GM21723 (cell line): ENCODE measurements around the gene AJM1.

ENCODE experiments used
- ATAC-seq: cut with Tn5 transposase; IDR thresholded peaks from one replicate; pipeline ENCODE4 v1.9.1; 2021; ENCODE audit warnings: mild to moderate bottlenecking, moderate library complexity; ENCODE audit not compliant: unreplicated experiment

Gene AJM1

DNA sequence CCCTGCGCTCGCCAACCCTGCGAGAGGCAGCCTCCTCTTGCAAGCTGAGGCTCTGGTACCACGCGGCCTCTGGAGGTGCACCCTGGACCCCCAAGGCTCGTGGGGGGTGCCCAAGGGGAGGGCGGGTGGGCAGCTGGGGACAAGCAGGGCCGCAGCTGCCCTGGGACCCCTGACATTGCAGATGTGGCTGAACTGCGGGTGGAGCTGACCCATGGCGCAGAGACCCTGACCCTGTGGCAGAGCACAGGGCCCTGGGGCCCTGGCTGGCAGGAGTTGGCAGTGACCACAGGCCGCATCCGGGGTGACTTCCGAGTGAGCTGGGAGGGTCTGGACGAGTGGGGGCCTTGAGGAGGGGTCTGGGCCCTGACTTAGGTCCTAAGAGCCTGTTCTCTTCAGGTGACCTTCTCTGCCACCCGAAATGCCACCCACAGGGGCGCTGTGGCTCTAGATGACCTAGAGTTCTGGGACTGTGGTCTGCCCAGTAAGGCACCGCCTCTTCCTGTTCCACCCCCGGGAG, 11.4 kb downstream of the AJM1 start:
- ATAC-seq, result no peak

DNA sequence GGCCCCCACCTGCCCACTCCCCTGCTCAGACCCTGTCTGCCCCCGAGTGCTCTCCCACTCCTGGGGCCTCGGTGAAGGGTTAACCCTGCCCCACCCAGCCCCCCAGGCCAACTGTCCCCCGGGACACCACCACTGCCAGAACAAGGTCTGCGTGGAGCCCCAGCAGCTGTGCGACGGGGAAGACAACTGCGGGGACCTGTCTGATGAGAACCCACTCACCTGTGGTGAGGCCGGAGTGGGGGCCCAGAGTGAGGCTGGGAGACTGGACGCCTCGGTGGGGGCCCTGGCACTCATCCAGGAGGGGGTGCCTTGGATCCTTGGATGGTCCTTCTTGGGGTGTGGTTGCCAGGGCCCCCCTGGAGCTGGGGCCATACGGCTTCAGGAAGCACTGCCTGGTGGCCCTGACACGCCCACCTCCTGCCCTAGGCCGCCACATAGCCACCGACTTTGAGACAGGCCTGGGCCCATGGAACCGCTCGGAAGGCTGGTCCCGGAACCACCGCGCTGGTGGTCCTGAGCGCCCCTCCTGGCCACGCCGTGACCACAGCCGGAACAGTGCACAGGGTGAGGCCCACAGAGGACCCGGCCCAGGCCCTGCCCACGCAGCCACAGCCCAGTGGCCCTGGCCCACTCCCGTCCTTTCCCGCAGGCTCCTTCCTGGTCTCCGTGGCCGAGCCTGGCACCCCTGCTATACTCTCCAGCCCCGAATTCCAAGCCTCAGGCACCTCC, 12.0 kb downstream of the AJM1 start:
- ATAC-seq, result no peak

DNA sequence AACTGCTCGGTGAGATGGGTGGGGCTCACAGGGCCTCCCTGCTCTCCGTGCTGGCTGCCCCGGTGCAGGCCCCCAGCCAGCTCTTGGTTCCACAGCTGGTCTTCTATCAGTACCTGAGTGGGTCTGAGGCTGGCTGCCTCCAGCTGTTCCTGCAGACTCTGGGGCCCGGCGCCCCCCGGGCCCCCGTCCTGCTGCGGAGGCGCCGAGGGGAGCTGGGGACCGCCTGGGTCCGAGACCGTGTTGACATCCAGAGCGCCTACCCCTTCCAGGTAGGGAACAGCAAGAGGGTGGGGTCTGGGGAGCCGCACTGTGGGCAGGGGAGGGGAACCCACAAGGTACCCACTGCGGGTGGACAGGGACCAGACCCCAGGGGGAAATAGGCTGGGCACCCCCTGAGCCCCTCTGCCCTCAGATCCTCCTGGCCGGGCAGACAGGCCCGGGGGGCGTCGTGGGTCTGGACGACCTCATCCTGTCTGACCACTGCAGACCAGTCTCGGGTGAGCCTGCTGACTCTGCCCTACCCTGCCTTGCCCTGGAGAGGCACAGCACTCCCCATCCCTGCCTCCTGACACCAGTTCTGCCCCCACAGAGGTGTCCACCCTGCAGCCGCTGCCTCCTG, 12.7 kb downstream of the AJM1 start:
- no peak for ATAC-seq

DNA sequence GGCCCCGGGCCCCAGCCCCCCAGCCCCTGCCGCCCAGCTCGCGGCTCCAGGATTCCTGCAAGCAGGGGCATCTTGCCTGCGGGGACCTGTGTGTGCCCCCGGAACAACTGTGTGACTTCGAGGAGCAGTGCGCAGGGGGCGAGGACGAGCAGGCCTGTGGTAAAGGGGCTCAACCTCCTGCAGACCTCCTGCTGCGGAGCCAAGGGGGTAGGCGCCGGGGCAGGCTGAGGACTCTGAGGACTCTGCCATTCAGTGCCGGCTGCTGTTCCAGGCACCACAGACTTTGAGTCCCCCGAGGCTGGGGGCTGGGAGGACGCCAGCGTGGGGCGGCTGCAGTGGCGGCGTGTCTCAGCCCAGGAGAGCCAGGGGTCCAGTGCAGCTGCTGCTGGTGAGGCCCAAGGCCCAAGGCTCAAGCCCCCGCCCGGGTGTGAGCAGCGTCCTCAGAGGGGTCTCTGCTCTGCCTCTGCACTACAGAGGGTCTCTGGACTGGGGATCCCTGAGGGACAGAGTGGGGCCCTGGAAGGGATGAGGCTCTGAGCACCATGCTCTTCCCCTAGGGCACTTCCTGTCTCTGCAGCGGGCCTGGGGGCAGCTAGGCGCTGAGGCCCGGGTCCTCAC, 13.3 kb downstream of the AJM1 start:
- no peak for ATAC-seq

DNA sequence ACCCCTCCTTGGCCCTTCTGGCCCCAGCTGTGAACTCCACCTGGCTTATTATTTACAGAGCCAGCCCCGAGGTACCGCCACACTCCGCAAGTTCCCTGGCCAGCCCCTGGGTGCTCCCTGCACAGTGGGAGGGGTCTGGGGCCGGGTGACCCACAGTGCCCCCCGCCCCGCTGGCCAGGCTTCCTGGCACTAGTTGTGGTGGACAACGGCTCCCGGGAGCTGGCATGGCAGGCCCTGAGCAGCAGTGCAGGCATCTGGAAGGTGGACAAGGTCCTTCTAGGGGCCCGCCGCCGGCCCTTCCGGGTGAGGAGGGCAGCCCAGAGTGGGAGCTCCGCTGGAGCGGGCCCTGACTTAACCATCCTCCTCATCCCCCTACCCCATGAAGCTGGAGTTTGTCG, 13.8 kb downstream of the AJM1 start:
- ATAC-seq, result no peak

DNA sequence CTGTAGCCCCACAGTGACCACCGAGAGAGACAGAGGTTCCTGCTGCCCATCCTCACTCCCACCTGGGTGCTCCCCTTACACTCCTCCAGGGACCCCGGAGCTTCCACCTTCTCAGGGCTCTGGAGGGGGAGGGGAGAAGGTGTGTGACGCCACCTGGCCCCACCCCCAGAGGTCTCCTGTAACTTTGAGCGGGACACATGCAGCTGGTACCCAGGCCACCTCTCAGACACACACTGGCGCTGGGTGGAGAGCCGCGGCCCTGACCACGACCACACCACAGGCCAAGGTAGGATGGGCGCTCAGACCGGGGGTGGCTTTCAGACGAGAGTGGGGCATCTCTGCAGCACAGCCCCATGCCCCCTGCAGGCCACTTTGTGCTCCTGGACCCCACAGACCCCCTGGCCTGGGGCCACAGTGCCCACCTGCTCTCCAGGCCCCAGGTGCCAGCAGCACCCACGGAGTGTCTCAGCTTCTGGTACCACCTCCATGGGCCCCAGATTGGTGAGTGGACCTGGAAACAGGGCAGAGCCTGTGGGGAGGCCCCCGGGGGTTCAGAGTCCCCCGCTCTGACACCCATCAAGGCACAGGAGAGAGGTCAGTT, 14.4 kb downstream of the AJM1 start:
- no peak for ATAC-seq

DNA sequence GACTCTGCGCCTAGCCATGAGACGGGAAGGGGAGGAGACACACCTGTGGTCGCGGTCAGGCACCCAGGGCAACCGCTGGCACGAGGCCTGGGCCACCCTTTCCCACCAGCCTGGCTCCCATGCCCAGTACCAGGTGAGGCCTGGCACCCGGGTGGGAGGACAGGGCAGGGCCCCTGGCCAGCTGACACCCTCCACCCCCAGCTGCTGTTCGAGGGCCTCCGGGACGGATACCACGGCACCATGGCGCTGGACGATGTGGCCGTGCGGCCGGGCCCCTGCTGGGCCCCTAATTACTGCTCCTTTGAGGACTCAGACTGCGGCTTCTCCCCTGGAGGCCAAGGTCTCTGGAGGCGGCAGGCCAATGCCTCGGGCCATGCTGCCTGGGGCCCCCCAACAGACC, 14.9 kb downstream of the AJM1 start:
- no peak for ATAC-seq

DNA sequence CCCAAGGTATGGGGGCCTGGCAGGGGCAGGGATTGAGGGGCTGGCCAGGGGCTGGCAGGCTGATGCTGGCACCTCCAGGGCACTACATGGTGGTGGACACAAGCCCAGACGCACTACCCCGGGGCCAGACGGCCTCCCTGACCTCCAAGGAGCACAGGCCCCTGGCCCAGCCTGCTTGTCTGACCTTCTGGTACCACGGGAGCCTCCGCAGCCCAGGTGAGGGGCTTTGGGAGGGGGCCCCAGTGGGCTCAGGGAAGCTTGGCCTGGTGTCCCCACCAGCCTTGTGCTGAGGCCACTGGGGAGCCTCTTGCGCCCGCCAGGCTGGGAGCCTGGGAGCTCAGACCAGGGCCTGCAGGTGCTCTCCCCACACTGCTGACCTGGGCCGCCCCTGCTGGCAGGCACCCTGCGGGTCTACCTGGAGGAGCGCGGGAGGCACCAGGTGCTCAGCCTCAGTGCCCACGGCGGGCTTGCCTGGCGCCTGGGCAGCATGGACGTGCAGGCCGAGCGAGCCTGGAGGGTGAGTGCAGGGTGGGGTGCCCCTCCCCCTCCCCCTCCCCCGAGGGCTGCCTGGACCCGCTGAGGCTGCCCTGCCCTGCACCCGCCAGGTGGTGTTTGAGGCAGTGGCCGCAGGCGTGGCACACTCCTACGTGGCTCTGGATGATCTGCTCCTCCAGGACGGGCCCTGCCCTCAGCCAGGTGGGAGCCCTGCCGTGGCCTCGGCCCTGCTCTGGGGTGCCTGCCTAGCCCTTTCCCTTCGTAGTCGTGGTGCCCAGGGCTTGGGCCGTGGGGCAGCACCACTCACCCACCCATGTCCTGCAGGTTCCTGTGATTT, 15.5 kb downstream of the AJM1 start:
- ATAC-seq, result no peak

DNA sequence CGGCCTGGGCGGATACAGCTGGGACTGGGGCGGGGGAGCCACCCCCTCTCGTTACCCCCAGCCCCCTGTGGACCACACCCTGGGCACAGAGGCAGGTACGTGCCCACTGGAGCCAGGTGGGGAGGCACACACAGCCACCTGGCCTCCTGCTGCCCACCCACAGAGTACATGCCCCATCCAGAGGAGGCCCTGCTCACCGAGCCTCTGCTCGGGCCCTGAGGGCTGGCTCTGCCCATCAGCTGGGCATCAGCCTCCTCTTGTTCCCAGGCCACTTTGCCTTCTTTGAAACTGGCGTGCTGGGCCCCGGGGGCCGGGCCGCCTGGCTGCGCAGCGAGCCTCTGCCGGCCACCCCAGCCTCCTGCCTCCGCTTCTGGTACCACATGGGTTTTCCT, 16.2 kb downstream of the AJM1 start:
- no peak for ATAC-seq

DNA sequence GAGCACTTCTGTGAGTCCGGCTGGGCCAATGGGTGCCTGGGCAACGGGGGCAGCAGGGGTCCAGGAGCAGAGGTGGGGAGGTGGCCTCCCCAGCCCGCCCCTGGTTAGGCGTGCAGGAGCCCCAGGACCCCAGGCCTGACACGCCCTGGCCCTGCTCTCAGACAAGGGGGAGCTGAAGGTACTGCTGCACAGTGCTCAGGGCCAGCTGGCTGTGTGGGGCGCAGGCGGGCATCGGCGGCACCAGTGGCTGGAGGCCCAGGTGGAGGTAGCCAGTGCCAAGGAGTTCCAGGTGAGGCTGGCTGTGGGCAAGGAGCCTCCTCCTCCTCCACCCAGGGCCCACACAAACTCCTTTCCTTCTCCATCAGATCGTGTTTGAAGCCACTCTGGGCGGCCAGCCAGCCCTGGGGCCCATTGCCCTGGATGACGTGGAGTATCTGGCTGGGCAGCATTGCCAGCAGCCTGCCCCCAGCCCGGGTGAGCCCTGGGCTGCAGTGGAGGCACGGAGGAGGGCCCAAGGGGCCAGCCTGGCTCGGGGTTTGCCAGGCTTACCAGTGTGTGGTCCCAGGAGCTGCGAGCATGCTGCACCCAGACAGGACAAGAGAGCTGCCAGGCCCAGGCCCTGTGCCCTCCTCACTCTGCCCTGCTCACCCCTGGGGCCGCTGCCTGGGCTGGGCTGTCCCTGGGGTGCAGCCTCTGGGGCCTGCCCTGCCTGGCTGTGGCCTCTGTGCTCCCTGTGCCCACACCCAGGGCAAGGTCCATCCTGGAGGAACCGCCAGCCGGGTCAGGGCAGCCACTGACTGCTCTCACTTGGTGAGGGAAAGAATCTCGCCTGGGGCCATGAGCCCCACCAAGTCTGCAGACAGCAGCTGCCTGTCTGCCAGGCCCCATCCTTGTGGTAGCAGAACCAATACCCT, 16.8 kb downstream of the AJM1 start:
- ATAC-seq, result no peak

DNA sequence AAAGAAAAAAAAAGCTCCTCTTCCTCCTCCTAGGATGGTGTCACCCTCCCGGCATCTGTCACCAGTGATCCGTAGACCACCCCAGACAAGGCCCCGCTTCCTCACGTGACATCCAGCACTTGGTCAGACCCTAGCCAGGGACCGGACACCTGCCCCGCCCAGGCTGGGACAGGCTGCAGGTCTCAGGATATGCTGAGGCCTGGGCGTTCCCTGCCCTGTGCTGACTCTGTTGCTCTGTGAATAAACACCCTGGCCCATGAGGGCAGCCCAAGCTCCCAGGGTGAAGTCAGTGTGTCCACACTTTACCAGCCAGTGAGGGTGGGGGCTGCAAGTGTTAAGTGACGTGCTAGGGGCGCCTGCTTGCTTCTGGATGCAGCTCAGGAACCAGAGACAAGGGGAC, 18.3 kb downstream of the AJM1 start:
- no peak for ATAC-seq

DNA sequence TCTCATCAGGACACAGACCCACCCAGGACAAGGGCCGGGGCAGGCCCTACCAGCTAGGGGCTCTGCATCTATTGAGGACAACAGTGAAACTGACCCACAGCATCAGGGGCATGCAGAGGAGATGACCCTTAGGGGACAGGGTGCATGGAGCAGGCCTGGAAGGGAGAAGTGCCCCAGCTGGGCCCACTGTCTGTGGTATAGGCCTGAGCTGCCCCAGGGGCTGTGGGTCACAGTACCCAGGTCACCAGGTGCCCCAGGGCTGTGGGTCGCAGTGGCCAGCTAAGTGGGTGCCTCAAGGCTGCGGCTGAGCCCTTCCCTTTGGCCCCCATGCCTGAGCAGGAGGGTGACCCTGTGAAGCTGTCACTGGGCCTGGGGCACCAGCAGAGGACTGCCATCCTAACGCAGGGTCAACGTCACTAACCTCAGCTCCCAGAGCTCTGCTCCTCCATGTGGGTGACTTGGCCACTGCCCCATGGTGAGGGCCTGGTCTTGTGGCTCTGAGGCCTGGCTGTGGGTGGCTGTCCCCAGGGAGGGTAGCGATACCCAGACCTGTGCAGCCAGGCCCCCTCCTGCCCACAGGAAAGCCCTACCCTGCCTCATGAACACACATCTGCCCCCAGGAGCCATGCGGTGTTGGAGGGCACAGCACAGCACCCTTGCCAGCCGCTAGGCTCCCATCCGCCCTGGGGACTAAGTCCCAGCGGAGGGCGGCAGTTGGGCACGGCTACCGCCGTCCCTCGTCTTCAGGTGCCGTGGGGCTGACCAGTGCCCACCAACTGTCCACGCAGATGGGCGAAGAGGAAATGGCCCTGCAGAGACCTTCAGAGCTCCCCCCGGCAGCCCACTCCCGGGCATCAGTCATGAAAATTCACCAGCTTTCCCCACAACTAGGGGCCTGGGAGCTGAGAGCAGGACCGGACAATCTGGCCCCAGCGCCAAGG, 18.9 kb downstream of the AJM1 start:
- ATAC-seq, result no peak

DNA sequence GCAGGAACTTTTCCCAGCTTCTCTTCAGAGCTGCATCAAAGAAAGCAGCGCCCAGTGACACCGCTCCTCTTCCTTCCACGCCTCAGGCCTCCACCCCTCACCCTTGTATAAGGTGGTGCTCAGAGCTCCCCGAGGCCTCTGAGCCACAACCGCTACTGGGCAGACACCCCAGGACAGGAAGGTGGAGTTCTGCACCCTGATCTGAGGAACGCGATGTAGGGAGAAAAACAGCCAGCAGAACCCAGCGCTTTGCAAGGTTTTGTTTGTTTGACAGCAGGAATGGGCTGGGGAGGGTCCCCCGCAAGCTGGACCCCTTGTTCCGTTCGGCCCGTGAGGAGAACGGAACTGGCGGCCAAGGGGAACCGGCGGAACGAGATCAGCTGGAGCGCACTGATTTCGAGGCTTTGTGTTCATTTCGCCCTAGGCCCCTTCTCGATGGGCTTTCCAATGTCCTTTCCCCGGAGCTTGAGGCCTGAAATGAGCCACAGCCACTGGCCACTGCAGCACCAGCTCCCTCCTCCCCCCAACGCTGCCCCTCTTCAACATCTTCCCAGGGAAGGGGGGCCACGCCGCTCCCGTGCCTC, 19.7 kb downstream of the AJM1 start:
- ATAC-seq, result no peak

DNA sequence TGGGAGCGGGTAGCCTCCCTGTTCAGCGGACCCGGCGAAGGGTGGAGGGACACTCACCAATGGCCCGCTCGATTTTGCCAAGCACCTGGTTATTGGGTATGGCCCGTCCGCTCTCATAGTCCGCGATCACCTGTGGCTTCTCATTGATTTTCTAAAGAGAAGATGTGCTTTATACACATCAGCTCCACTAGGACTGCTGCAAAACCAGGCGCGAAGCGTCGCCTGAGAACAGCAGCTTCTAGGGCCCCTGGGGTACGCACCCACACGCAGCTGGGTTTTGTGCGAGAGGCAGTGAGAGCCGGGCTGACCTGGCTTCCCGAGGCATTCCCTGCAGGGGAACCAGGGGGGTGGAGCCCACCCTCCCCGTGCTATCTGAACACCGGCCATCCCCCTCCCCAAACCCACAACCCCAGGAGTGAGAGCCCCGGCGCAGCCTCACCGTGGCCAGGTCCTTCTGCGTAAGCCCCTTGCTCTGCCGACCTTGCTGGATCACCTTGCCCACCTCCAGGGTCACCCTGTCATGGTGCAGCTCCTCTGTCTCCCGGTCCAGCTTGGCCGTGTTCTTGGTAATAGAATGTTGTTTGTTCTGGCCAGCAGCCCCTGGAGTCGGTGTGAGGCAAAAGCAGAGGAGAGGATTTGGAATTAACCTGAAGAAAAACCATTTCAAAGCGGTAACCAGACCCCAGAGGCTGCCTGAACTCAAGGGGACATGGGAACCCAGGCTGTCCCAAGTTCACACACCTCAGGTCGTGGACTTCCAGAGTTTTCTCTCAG, 20.8 kb downstream of the AJM1 start:
- ATAC-seq, result no peak

DNA sequence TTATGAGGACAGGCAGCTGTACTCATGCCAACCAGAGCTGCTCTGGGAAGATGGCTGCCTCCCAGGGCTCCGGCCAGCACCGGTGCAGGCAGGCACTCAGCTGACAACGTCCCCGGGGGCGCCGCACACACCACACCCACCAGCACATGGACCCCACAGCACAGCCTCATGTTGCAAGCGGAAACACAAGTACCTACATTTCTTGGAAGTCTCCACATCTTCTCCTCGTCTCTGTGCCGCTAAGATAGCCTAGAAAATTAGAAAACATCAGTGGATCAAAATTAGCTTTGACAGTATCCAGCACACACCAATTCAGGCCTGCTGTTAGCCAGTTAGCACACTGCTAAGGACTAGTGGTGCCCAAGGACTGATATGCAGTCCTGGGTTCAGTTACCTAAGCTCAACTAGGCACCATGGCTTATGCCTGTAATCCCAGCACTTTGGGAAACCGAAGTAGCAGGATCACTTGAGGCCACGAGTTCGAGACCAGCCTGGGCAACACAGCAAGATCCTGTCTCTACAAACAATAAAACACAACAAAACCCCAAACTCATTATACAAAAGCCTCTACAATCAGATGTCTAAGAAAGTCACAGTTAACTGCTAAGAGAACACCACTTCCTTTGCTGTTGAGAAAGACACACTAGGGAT, 21.5 kb downstream of the AJM1 start:
- no peak for ATAC-seq

DNA sequence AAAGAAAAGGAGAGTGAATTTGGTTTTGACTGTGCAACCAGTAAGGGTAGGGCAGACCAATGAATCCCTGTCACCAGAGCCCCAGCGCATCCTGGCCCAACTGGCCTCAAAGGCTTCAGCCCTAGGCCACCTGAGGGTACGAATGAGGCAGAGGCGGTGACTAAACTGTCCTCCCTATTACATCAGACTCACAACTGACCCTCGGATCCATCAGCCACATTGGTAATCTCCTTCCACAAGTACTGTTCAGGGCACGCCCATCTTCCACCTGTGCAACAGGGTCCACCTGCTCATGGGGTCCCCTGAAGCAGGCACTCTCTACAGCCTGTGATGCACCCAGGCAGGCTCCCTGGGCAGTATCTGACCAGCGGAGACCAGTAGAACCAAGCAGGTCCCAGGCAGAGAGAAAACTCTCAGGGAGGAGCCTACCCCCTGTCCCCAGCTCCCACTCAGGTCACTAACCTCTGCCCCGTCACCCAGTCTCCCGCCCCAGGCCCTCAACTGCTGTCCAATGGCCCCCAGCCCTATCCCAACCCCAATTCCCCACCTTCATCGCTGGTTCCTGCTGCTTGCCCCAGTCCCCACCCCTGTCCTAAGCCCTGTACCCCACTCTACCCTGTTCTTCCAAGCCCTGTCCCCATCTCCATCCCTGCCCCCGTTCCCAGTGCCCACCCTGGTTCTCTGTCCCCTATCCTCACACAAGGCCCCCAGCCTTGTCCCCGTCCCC, 22.9 kb downstream of the AJM1 start:
- no peak for ATAC-seq

DNA sequence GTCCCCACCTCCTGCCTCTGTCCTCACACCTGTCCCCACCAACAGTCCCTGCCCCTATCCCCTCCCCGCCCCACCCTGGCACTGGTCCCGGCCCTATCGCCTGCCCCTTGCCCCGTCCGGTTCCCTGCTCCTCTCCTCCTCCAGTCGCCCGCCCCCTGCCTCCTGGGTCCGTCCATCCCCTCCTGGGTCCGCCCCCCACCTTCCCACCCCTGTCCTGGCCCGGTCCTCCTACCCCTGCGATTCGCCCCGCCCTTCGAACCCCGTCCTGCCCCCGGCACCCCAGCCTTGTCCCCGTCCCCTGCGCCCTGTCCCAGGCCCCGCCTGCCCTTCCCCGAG, 23.5 kb downstream of the AJM1 start:
- no peak for ATAC-seq
